HG03196 (cell line): Measurements from ENCODE around the gene SMAD3.
"Not testable (repeated sequence)": the region's sequence is repeated elsewhere in the genome, so short reads cannot be mapped to it uniquely, and the experiment has no call there.

Experiments
- ATAC-seq: cut with Tn5 transposase; IDR thresholded peaks from one replicate; pipeline ENCODE4 v1.9.1; 2021; ENCODE audit not compliant: unreplicated experiment

SMAD3 gene

GRCh38 chr15:67065531-67066005 is at the start of gene SMAD3:
TSS of gene SMAD3 (plus strand) at chr15:67065602. CDS start at chr15:67066155, 553 bp downstream.
- ATAC-seq, result peak; percentile 55

GRCh38 chr15:67017311-67017710 is 48.1 kb upstream of the SMAD3 start:
- no peak for ATAC-seq

- no peak for ATAC-seq
These were observed 47.4 kb upstream of the SMAD3 start for GRCh38 chr15:67018026-67018425.

GRCh38 chr15:67018441-67018840 is 47.0 kb upstream of the SMAD3 start:
- ATAC-seq, result no peak

GRCh38 chr15:67019069-67019468 is 46.3 kb upstream of the SMAD3 start:
- no peak for ATAC-seq

- ATAC-seq, result no peak
These were observed 45.4 kb upstream of the SMAD3 start for GRCh38 chr15:67019884-67020520.

GRCh38 chr15:67020668-67021067 is 44.7 kb upstream of the SMAD3 start:
- not testable (repeated sequence) for ATAC-seq

GRCh38 chr15:67021455-67021854 is 43.9 kb upstream of the SMAD3 start:
- no peak for ATAC-seq

GRCh38 chr15:67022587-67023105 is 42.8 kb upstream of the SMAD3 start:
- ATAC-seq, result no peak

GRCh38 chr15:67023517-67024313 is 41.7 kb upstream of the SMAD3 start:
- no peak for ATAC-seq

GRCh38 chr15:67024314-67024997 is 40.9 kb upstream of the SMAD3 start:
- no peak for ATAC-seq

- no peak for ATAC-seq
These were observed 40.4 kb upstream of the SMAD3 start for GRCh38 chr15:67024998-67025368.

- ATAC-seq, result no peak
These were observed 39.4 kb upstream of the SMAD3 start for GRCh38 chr15:67025719-67026609.

GRCh38 chr15:67026610-67026967 is 38.8 kb upstream of the SMAD3 start:
- ATAC-seq, result no peak

- not testable (repeated sequence) for ATAC-seq
These were observed 37.0 kb upstream of the SMAD3 start for GRCh38 chr15:67028440-67028839.

- no peak for ATAC-seq
These were observed 35.2 kb upstream of the SMAD3 start for GRCh38 chr15:67030036-67030762.

- ATAC-seq, result no peak
These were observed 34.1 kb upstream of the SMAD3 start for GRCh38 chr15:67031331-67031730.

GRCh38 chr15:67032608-67033007 is 32.8 kb upstream of the SMAD3 start:
- ATAC-seq, result no peak

- ATAC-seq, result no peak
These were observed 32.4 kb upstream of the SMAD3 start for GRCh38 chr15:67033012-67033411.

- ATAC-seq, result no peak
These were observed 31.8 kb upstream of the SMAD3 start for GRCh38 chr15:67033571-67034044.
